ENCODE measurements around the gene CDKN2AIP.

CDKN2AIP gene

GRCh38 chr4:183483997-183484396 is 39.6 kb downstream of the CDKN2AIP start:
- no peak for TF ChIP-seq CTCF (IDR thresholded peaks at IDR 0.05; ENCODE audit: low read depth, low read length)

GRCh38 chr4:183485411-183486160 is 41.1 kb downstream of the CDKN2AIP start:
- no peak for DNase-seq
- H3K27me3 ChIP-seq (ENCODE audit: insufficient read depth, low read depth, severe bottlenecking): no peaks in the 10 kb centered on the region
- no peaks in the 10 kb centered on the region for H3K9me3 ChIP-seq (ENCODE audit: severe bottlenecking)
- H3K36me3 ChIP-seq: no peaks in the 10 kb centered on the region
- H3K4me3 ChIP-seq (ENCODE audit: low read depth, low read length): no peak overlapping the region
- H3K27ac ChIP-seq: no peak overlapping the region
- TF ChIP-seq CTCF (IDR thresholded peaks at IDR 0.05; ENCODE audit: low read depth, low read length): no peak

More at GRCh38 chr4:183483997-183484396, 39.6 kb downstream of the CDKN2AIP start:
- Histone ChIP-seq H3K27me3 (ENCODE audit: insufficient read depth, low read depth, severe bottlenecking) (no peaks in the 10 kb centered on the region), H3K36me3 (no peaks in the 10 kb centered on the region), H3K27ac (no peak overlapping the region), H3K4me3 (ENCODE audit: low read depth, low read length) (no peak overlapping the region), H3K9me3 (ENCODE audit: severe bottlenecking) (no peaks in the 10 kb centered on the region)
- no peak for DNase-seq

GRCh38 chr4:183492791-183493222 is 48.4 kb downstream of the CDKN2AIP start:
- H3K27me3 ChIP-seq (ENCODE audit: insufficient read depth, low read depth, severe bottlenecking): no peaks in the 10 kb centered on the region
- TF ChIP-seq CTCF (IDR thresholded peaks at IDR 0.05; ENCODE audit: low read depth, low read length): no peak
- H3K27ac ChIP-seq: no peak overlapping the region
- DNase-seq: no peak
- no peak overlapping the region for H3K4me3 ChIP-seq (ENCODE audit: low read depth, low read length)
- no peaks in the 10 kb centered on the region for H3K9me3 ChIP-seq (ENCODE audit: severe bottlenecking)
- H3K36me3 ChIP-seq: no peaks in the 10 kb centered on the region

- TF ChIP-seq CTCF (IDR thresholded peaks at IDR 0.05; ENCODE audit: low read depth, low read length): no peak
- no peak for DNase-seq
- no peak overlapping the region for H3K27ac ChIP-seq
- H3K36me3 ChIP-seq: no peaks in the 10 kb centered on the region
- H3K4me3 ChIP-seq (ENCODE audit: low read depth, low read length): no peak overlapping the region
- no peaks in the 10 kb centered on the region for H3K9me3 ChIP-seq (ENCODE audit: severe bottlenecking)
- no peaks in the 10 kb centered on the region for H3K27me3 ChIP-seq (ENCODE audit: insufficient read depth, low read depth, severe bottlenecking)
Measured at GRCh38 chr4:183493246-183493645, 48.8 kb downstream of the CDKN2AIP start.

- Histone ChIP-seq H3K4me3 (ENCODE audit: low read depth, low read length) (no peak overlapping the region), H3K27ac (no peak overlapping the region), H3K36me3 (no peaks in the 10 kb centered on the region), H3K27me3 (ENCODE audit: insufficient read depth, low read depth, severe bottlenecking) (no peaks in the 10 kb centered on the region), H3K9me3 (ENCODE audit: severe bottlenecking) (no peaks in the 10 kb centered on the region)
- no peak for DNase-seq
- no peak for TF ChIP-seq CTCF (IDR thresholded peaks at IDR 0.05; ENCODE audit: low read depth, low read length)
Measured at GRCh38 chr4:183495184-183495583, 50.7 kb downstream of the CDKN2AIP start.

All from WERI-Rb-1 (cell line).